HEK293 (cell line): ENCODE data around the gene CXCL17.

Experiments
- CTCF ChIA-PET: fragments of 350-600 bp; formaldehyde crosslinking; extraction: SDS; loops from one replicate; lab custom pipeline; 2021; ENCODE audit warnings: antibody characterized with exemption; lab: Yijun Ruan, JAX
- POLR2A ChIA-PET: fragments of 300-600 bp; formaldehyde crosslinking; extraction: SDS; loops from one replicate; lab custom pipeline; 2020; ENCODE audit warnings: antibody characterized with exemption, inconsistent platforms; lab: Yijun Ruan, JAX
- H3K27ac ChIP-seq: fragments of 200-500 bp; sonication (Bioruptor generic); 2 replicates; pipeline ENCODE4 v1.5.1; 2014; ENCODE audit warnings: low read depth, low read length, control low read depth, inconsistent platforms; ENCODE audit errors: extremely low read depth
- H3K36me3 ChIP-seq, 2 experiments: fragments of 200-500 bp in 1 of 2; sonication (Bioruptor generic) in 1 of 2; 1 replicate in 1 of 2; 2 replicates in 1 of 2; pipeline ENCODE4 v1.5.1; 2014 to 2017; ENCODE audit warnings: inconsistent platforms in 2 of 2, low read length in 2 of 2; ENCODE audit not compliant: control insufficient read depth in 2 of 2, insufficient read depth in 1 of 2
- H3K4me1 ChIP-seq: fragments of 200-500 bp; sonication (Bioruptor generic); 2 replicates; pipeline ENCODE4 v1.5.1; 2014; ENCODE audit warnings: mild to moderate bottlenecking, low read length, inconsistent platforms; ENCODE audit not compliant: control insufficient read depth, insufficient read depth
- H3K4me3 ChIP-seq: 2 replicates; pipeline ENCODE4 v1.5.1; 2011; ENCODE audit warnings: low read depth, mild to moderate bottlenecking, control low read depth, low read length, moderate library complexity
- H3K9me3 ChIP-seq: fragments of 200-500 bp; sonication (Bioruptor generic); 2 replicates; pipeline ENCODE4 v1.5.1; 2014; ENCODE audit warnings: low read depth, low read length, inconsistent platforms; ENCODE audit not compliant: control insufficient read depth, insufficient read depth
- BCL11A ChIP-seq: fragments of 450-650 bp; formaldehyde crosslinking; IDR thresholded peaks from 2 replicates; pipeline ENCODE4 v1.5.1; 2016; ENCODE audit warnings: low read depth, missing biosample characterization, missing genetic modification characterization
- IKZF3 ChIP-seq: fragments of 450-650 bp; IDR thresholded peaks from 2 replicates; pipeline ENCODE4 v1.5.0; 2018; ENCODE audit warnings: missing biosample characterization, mild to moderate bottlenecking, missing genetic modification characterization, moderate library complexity
- MZF1 ChIP-seq: fragments of 450-650 bp; formaldehyde crosslinking; IDR thresholded peaks from 2 replicates; pipeline ENCODE4 v1.5.1; 2017; ENCODE audit warnings: missing biosample characterization, missing genetic modification characterization, borderline replicate concordance
- PRDM1 ChIP-seq: fragments of 450-650 bp; formaldehyde crosslinking; IDR thresholded peaks from 2 replicates; pipeline ENCODE4; 2016; ENCODE audit warnings: missing biosample characterization, missing genetic modification characterization
- SP2 ChIP-seq: fragments of 450-650 bp; formaldehyde crosslinking; IDR thresholded peaks from 2 replicates; pipeline ENCODE4 v1.5.1; 2016; ENCODE audit warnings: missing biosample characterization, missing genetic modification characterization
- ZBTB17 ChIP-seq: fragments of 450-650 bp; formaldehyde crosslinking; IDR thresholded peaks from 2 replicates; pipeline ENCODE4 v1.5.1; 2016; ENCODE audit warnings: missing biosample characterization, missing genetic modification characterization
- ZIC2 ChIP-seq: fragments of 450-650 bp; formaldehyde crosslinking; IDR thresholded peaks from 2 replicates; pipeline ENCODE4 v1.5.1; 2016; ENCODE audit warnings: missing biosample characterization, missing genetic modification characterization
- ZNF114 ChIP-seq: fragments of 450-650 bp; formaldehyde crosslinking; IDR thresholded peaks from 2 replicates; pipeline ENCODE4 v1.5.0; 2017; ENCODE audit warnings: missing biosample characterization, missing genetic modification characterization
- ZNF140 ChIP-seq: fragments of 450-650 bp; formaldehyde crosslinking; IDR thresholded peaks from 2 replicates; pipeline ENCODE4 v1.5.1; 2016; ENCODE audit warnings: missing biosample characterization, missing genetic modification characterization
- ZNF146 ChIP-seq: fragments of 450-650 bp; formaldehyde crosslinking; IDR thresholded peaks from 2 replicates; pipeline ENCODE4 v1.5.1; 2016; ENCODE audit warnings: missing biosample characterization, missing genetic modification characterization
- ZNF155 ChIP-seq: fragments of 450-650 bp; formaldehyde crosslinking; IDR thresholded peaks from 2 replicates; pipeline ENCODE4 v1.5.1; 2016; ENCODE audit warnings: missing biosample characterization, missing genetic modification characterization
- ZNF157 ChIP-seq: fragments of 450-650 bp; formaldehyde crosslinking; IDR thresholded peaks from 2 replicates; pipeline ENCODE4 v1.5.1; 2016; ENCODE audit warnings: missing biosample characterization, missing genetic modification characterization
- ZNF19 ChIP-seq: fragments of 450-650 bp; formaldehyde crosslinking; IDR thresholded peaks from 2 replicates; pipeline ENCODE4; 2016; ENCODE audit warnings: missing biosample characterization, missing genetic modification characterization, low read depth
- ZNF211 ChIP-seq: fragments of 450-650 bp; formaldehyde crosslinking; IDR thresholded peaks from 2 replicates; pipeline ENCODE4 v1.5.1; 2016; ENCODE audit warnings: low read depth, missing biosample characterization, missing genetic modification characterization
- ZNF350 ChIP-seq: fragments of 450-650 bp; formaldehyde crosslinking; IDR thresholded peaks from 2 replicates; pipeline ENCODE4 v1.5.0; 2017; ENCODE audit warnings: missing biosample characterization, mild to moderate bottlenecking, missing genetic modification characterization
- ZNF362 ChIP-seq: fragments of 450-650 bp; formaldehyde crosslinking; IDR thresholded peaks from 2 replicates; pipeline ENCODE4 v1.5.1; 2016; ENCODE audit warnings: missing biosample characterization, missing genetic modification characterization
- ZNF37A ChIP-seq: fragments of 450-650 bp; IDR thresholded peaks from 2 replicates; pipeline ENCODE4 v1.5.1; 2018; ENCODE audit warnings: missing biosample characterization, missing genetic modification characterization
- ZNF416 ChIP-seq: fragments of 450-650 bp; formaldehyde crosslinking; IDR thresholded peaks from 2 replicates; pipeline ENCODE4 v1.5.1; 2016; ENCODE audit warnings: missing biosample characterization, missing genetic modification characterization
- ZNF473 ChIP-seq: fragments of 450-650 bp; formaldehyde crosslinking; IDR thresholded peaks from 2 replicates; pipeline ENCODE4 v1.5.1; 2017; ENCODE audit warnings: missing biosample characterization, missing genetic modification characterization
- ZNF518A ChIP-seq: fragments of 450-650 bp; formaldehyde crosslinking; conservative IDR thresholded peaks from 2 replicates; pipeline ENCODE4 v1.5.1; 2016; ENCODE audit warnings: low read depth, missing biosample characterization, missing genetic modification characterization
- ZNF529 ChIP-seq: fragments of 450-650 bp; formaldehyde crosslinking; IDR thresholded peaks from 2 replicates; pipeline ENCODE4 v1.5.1; 2017; ENCODE audit warnings: missing genetic modification characterization, missing biosample characterization; ENCODE audit not compliant: insufficient replicate concordance
- ZNF585B ChIP-seq: fragments of 450-650 bp; formaldehyde crosslinking; IDR thresholded peaks from 2 replicates; pipeline ENCODE4 v1.5.1; 2016; ENCODE audit warnings: missing biosample characterization, missing genetic modification characterization
- ZNF629 ChIP-seq: fragments of 450-650 bp; formaldehyde crosslinking; IDR thresholded peaks from 2 replicates; pipeline ENCODE4 v1.5.1; 2017; ENCODE audit warnings: missing biosample characterization, missing genetic modification characterization
- ZNF654 ChIP-seq: fragments of 450-650 bp; formaldehyde crosslinking; IDR thresholded peaks from 2 replicates; pipeline ENCODE4 v1.5.1; 2016; ENCODE audit warnings: low read depth, missing biosample characterization, missing genetic modification characterization
- ZNF701 ChIP-seq: fragments of 450-650 bp; formaldehyde crosslinking; IDR thresholded peaks from 2 replicates; pipeline ENCODE4 v1.5.1; 2016; ENCODE audit warnings: missing biosample characterization, missing genetic modification characterization
- ZNF76 ChIP-seq: fragments of 450-650 bp; formaldehyde crosslinking; IDR thresholded peaks from 2 replicates; pipeline ENCODE4; 2016; ENCODE audit warnings: low read depth, missing biosample characterization, missing genetic modification characterization, borderline replicate concordance
- ZNF792 ChIP-seq: fragments of 450-650 bp; formaldehyde crosslinking; IDR thresholded peaks from 2 replicates; pipeline ENCODE4 v1.5.1; 2016; ENCODE audit warnings: missing biosample characterization, missing genetic modification characterization
- ZSCAN23 ChIP-seq: fragments of 450-650 bp; formaldehyde crosslinking; IDR thresholded peaks from 2 replicates; pipeline ENCODE4 v1.5.1; 2016; ENCODE audit warnings: missing biosample characterization, missing genetic modification characterization
- ZSCAN4 ChIP-seq: fragments of 450-650 bp; formaldehyde crosslinking; IDR thresholded peaks from 2 replicates; pipeline ENCODE4 v1.5.1; 2017; ENCODE audit warnings: missing biosample characterization, missing genetic modification characterization
- TF ChIP-seq, protein P1 (sequence below): fragments of 450-650 bp; formaldehyde crosslinking; IDR thresholded peaks from 2 replicates; pipeline ENCODE4 v1.5.1; 2016; ENCODE audit warnings: missing biosample characterization, missing genetic modification characterization
- TF ChIP-seq, protein P2 (sequence below): fragments of 450-650 bp; formaldehyde crosslinking; IDR thresholded peaks from 2 replicates; pipeline ENCODE4 v1.5.1; 2016; ENCODE audit warnings: missing biosample characterization, missing genetic modification characterization

Gene CXCL17

DNA sequence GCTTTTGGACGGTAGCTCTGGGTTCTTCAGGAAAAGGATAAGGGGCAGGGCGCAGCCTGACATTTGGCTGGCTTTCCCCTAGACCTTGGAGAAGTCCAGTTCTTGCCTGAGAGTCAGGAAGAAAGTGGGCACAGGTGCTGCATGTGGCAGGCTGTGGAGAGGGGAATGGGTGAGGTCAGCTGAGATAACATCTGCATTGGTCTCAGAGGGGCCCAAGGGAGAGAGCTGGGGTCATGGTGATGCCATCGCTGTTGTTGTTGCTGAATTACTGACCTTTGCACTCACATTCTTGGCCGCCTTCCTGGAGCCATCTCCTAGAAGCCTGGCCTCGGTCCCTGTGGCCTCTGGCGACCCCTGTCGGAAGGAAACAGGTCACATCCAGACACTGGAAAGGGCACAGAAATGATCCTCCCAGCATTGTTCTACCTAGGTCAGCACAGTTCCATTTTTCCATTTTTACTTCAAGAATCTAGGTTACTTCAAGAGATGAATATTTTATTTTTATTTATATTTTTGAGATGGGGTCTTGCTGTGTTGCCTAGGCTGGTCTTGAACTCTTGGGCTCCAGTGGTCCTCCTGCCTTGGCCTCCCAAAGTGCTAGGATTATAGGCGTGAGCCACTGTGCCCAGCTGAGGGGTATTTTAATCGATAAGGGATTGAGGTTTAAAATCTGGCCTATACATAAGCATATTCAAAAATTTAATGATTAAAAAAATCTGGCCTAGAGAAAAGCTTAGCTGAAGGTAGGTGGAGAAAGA is 9.1 kb downstream of the CXCL17 start:
- CTCF ChIA-PET = interaction anchor here (0.5 to 7.4 kb wide), 52 partner anchors 7 to 355 kb away, joined by 3 to 98 read pairs (median 4); partner anchors contain the start of gene POU2F2
- H3K4me3 ChIP-seq = no peak overlapping the region
- H3K27ac ChIP-seq = no peak overlapping the region
- H3K4me1 ChIP-seq = peaks cover 5% of the 10 kb centered on the region; the same call in 1 of the 2 replicates
- H3K36me3 ChIP-seq = no peaks in the 10 kb centered on the region
- POLR2A ChIA-PET = interaction anchor here (0.6 to 1.2 kb wide), 2 partner anchors 103 to 131 kb away, joined by 3 read pairs; partner anchors contain the start of genes PAFAH1B3 and PRR19
- H3K9me3 ChIP-seq = no peaks in the 10 kb centered on the region
- TF ChIP-seq BCL11A = no peak
- TF ChIP-seq, protein P1, sequence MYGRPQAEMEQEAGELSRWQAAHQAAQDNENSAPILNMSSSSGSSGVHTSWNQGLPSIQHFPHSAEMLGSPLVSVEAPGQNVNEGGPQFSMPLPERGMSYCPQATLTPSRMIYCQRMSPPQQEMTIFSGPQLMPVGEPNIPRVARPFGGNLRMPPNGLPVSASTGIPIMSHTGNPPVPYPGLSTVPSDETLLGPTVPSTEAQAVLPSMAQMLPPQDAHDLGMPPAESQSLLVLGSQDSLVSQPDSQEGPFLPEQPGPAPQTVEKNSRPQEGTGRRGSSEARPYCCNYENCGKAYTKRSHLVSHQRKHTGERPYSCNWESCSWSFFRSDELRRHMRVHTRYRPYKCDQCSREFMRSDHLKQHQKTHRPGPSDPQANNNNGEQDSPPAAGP (tag by site-specific recombination) = no peak
- TF ChIP-seq ZNF19 = no peak
- no peak for TF ChIP-seq ZNF792
- 0 out of 2 replicates have a peak, but pooled peaks have one; percentile 11 for TF ChIP-seq ZBTB17 (tag by site-specific recombination)
- TF ChIP-seq ZNF585B = no peak
- 0 out of 2 replicates have a peak, but pooled peaks have one; percentile 19 for TF ChIP-seq ZNF629
- TF ChIP-seq ZNF114 = no peak
- TF ChIP-seq, protein P2, sequence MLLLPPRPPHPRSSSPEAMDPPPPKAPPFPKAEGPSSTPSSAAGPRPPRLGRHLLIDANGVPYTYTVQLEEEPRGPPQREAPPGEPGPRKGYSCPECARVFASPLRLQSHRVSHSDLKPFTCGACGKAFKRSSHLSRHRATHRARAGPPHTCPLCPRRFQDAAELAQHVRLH (tag by site-specific recombination) = peak; percentile 49; the same call in 1 of the 2 replicates
- TF ChIP-seq ZNF473 (tag by site-specific recombination) = no peak
- no peak for TF ChIP-seq ZNF362 (tag by site-specific recombination)
- no peak for TF ChIP-seq ZNF157 (tag by site-specific recombination)
- no peak for TF ChIP-seq ZNF140
- TF ChIP-seq ZNF518A (tag by site-specific recombination) = no peak
- no peak for TF ChIP-seq ZIC2 (tag by site-specific recombination)
- no peak for TF ChIP-seq ZNF155 (tag by site-specific recombination)
- no peak for TF ChIP-seq SP2 (tag by site-specific recombination)
- no peak for TF ChIP-seq ZNF529
- TF ChIP-seq ZNF701 = no peak
- peak; percentile 68 for TF ChIP-seq PRDM1 (tag by site-specific recombination)
- no peak for TF ChIP-seq ZNF416 (tag by site-specific recombination)
- no peak for TF ChIP-seq ZNF146 (tag by site-specific recombination)
- TF ChIP-seq ZSCAN4 (tag by site-specific recombination) = no peak
- TF ChIP-seq ZNF654 (tag by site-specific recombination) = peak; percentile 64
- no peak for TF ChIP-seq IKZF3 (tag by site-specific recombination)
- no peak for TF ChIP-seq ZNF211 (tag by site-specific recombination)
- no peak for TF ChIP-seq MZF1 (tag by site-specific recombination)
- no peak for TF ChIP-seq ZNF76 (tag by site-specific recombination)
- no peak for TF ChIP-seq ZSCAN23
- TF ChIP-seq ZNF350 (tag by site-specific recombination) = no peak
- TF ChIP-seq ZNF37A (tag by site-specific recombination) = no peak
